GM13976 (cell line): ENCODE data around the gene ONECUT3.

ENCODE experiments used
- DNase-seq: peaks from one replicate; pipeline ENCODE4 v3.0.0; 2012; ENCODE audit warnings: low spot score
- in situ Hi-C: fragments of 300-500 bp; cut with MboI; formaldehyde crosslinking; loops from one replicate; pipeline ENCODE4 v1.12.0; 2022; ENCODE audit warnings: low sequenced_read_pairs, mixed read lengths, inconsistent platforms; ENCODE audit not compliant: unreplicated experiment
- TF ChIP-seq, protein P1 (sequence below): IDR thresholded peaks from 2 replicates; pipeline ENCODE4 v1.5.1; 2012; ENCODE audit warnings: borderline replicate concordance, mild to moderate bottlenecking; ENCODE audit not compliant: insufficient read depth; ENCODE audit errors: extremely low read depth, missing control alignments, control extremely low read depth

Gene ONECUT3

DNA sequence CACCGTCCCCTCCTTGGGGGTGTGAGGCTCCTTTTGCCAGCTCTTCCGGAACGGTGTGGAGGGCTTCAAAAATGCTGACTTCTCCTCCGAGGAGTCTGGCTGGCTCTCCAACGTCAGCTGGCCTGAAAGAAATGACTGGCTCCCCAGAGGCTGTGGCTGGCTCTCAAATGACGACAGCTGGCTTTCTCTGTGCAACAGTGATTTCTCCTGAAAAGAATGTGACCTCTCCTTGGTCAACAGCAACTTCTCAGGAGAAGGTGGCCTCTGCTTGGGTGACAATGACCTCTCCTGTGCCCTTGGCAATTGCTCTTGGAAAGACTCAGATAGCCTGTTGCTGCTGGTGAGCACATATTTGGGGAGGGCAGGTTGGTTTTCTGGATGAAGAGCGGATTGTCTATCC is 29.2 kb downstream of the ONECUT3 start:
- TF ChIP-seq, protein P1, sequence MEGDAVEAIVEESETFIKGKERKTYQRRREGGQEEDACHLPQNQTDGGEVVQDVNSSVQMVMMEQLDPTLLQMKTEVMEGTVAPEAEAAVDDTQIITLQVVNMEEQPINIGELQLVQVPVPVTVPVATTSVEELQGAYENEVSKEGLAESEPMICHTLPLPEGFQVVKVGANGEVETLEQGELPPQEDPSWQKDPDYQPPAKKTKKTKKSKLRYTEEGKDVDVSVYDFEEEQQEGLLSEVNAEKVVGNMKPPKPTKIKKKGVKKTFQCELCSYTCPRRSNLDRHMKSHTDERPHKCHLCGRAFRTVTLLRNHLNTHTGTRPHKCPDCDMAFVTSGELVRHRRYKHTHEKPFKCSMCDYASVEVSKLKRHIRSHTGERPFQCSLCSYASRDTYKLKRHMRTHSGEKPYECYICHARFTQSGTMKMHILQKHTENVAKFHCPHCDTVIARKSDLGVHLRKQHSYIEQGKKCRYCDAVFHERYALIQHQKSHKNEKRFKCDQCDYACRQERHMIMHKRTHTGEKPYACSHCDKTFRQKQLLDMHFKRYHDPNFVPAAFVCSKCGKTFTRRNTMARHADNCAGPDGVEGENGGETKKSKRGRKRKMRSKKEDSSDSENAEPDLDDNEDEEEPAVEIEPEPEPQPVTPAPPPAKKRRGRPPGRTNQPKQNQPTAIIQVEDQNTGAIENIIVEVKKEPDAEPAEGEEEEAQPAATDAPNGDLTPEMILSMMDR = no peak
- in situ Hi-C loops = no loop called here
- no peak for DNase-seq

- TF ChIP-seq, protein P1 = no peak
- no peak for DNase-seq
- in situ Hi-C loops = no loop called here
Observed at GRCh38 chr19:1783354-1783753, 30.0 kb downstream of the ONECUT3 start.

GRCh38 chr19:1783874-1784273 is 30.6 kb downstream of the ONECUT3 start:
- in situ Hi-C loops = no loop called here
- no peak for DNase-seq
- TF ChIP-seq, protein P1 = no peak

GRCh38 chr19:1785310-1785709 is 32.0 kb downstream of the ONECUT3 start:
- DNase-seq = no peak
- TF ChIP-seq, protein P1 = no peak
- in situ Hi-C loops = no loop called here

DNA sequence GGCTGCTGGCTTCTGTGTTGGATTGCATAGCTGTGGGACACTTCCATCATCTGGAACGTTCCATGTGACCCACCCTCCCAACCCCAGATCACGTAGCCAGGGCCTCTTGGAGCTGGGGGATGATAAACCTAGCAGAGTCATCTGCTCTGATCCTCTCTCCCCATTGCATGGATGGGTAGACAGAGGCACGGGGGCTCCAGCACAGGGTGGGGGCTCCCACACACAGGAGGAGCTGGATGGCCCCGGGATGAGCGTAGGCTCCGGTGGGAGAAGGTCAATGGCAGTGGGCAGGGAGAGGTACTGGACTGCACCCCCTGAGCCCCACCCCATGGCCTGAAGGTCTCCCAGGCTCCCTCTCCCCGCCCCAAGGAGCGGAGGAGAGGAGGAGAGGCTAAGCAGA is 33.4 kb downstream of the ONECUT3 start:
- in situ Hi-C loops = no loop called here
- DNase-seq = no peak
- TF ChIP-seq, protein P1 = no peak

DNA sequence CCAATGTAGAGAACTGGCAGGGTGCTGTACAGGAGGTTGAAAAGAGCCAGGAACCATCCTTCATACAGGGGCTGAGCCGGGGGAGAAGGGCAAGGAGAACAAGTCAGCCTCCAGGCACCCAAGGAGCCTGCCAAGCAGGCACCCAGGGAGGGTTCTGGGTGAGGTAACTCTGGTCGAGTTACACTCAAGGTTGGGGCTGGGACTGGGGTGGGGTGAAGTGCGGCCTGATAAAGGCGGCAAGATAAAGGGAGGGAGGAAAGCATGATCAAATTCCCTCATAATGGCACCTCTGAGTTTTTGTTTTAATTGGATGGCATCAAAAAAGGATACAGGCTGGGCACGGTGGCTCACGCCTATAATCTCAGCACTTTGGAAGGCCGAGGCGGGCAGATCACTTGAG is 33.8 kb downstream of the ONECUT3 start:
- no peak for DNase-seq
- TF ChIP-seq, protein P1 = no peak
- in situ Hi-C loops = no loop called here
